NCI-H146 treated with DMSO at 0.1 percent for 48 hours (cell line): ENCODE data around the gene C1orf226.

Experiments used
- DNase-seq: peaks from one replicate; lab custom pipeline; 2025; ENCODE audit not compliant: unreplicated experiment; lab: John Stamatoyannopoulos, UW

Gene C1orf226

GRCh38 chr1:162365284-162366020, 16.1 kb upstream of the C1orf226 start:
- no peak for DNase-seq

GRCh38 chr1:162366149-162366548, 15.4 kb upstream of the C1orf226 start:
- no peak for DNase-seq

DNA sequence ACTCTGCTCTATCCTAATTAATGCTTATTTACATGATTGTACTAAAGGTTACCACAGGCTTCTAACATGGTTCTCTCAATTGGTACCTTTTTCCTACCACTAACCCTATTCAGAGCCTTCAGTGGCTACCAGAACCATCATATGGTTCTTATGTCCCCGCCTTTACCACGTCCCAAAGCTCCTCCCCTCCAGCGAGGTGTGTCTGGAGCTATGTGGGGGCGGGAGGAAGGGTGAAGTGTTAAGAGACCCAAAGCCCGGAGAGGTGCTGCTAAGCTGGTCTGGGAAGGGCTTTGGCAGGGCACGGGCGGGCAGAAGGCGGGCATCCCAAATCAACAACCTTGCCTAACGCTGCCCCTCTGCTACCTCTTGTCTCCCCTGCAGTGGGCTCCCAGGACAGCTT, 14.9 kb upstream of the C1orf226 start:
- DNase-seq, result no peak

DNA sequence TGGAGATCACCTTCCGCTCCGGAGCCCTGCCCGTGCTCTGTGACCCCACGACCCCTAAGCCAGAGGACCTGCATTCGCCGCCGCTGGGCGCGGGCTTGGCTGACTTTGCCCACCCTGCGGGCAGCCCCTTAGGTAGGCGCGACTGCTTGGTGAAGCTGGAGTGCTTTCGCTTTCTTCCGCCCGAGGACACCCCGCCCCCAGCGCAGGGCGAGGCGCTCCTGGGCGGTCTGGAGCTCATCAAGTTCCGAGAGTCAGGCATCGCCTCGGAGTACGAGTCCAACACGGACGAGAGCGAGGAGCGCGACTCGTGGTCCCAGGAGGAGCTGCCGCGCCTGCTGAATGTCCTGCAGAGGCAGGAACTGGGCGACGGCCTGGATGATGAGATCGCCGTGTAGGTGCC, 14.5 kb upstream of the C1orf226 start:
- DNase-seq, result no peak

DNA sequence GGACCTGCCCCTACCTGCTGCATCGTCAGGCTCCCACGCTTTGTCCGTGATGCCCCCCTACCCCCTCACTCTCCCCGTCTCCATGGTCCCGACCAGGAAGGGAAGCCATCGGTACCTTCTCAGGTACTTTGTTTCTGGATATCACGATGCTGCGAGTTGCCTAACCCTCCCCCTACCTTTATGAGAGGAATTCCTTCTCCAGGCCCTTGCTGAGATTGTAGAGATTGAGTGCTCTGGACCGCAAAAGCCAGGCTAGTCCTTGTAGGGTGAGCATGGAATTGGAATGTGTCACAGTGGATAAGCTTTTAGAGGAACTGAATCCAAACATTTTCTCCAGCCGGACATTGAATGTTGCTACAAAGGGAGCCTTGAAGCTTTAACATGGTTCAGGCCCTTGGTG, 13.8 kb upstream of the C1orf226 start:
- no peak for DNase-seq

DNA sequence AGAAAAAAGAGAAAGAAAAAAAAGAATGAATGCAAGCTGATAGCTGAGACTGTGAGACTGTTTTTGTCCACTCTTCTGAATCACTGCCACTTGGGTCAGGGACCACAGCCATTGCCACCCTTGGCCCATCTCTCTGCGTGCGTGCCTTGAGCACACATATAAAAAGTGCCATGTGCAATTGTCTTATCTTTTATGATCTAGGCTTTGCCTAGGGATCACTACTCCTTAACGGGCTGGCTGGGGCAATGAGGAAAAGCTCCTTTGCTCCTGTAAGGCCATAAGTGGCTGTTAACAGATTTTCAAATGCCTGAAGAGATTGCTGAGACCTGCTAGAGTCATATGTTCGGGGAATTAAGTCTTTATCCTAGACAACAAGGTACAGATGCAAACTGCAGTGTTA, 13.1 kb upstream of the C1orf226 start:
- no peak for DNase-seq

DNA sequence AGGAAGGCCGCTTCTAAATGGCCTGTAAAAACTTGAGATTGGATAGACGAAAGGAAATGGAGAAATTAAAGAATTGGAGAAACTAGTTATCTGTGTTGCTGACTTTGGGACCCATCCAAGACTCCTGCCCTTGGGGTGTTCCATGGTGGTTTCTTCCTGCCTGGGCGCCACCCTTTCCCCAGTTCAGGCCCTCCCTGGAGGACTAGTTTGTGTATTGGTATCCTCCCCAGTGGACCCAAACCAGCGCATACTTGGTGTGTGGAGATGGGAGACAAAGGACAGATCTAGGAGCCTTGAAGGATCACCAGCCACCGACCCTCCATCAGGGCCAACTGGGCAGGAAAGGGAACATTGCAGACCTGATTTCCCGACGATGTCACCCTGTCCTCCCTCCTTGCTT, 12.0 kb upstream of the C1orf226 start:
- no peak for DNase-seq

- no peak for DNase-seq
These were observed 11.4 kb upstream of the C1orf226 start for GRCh38 chr1:162370161-162370560.

DNA sequence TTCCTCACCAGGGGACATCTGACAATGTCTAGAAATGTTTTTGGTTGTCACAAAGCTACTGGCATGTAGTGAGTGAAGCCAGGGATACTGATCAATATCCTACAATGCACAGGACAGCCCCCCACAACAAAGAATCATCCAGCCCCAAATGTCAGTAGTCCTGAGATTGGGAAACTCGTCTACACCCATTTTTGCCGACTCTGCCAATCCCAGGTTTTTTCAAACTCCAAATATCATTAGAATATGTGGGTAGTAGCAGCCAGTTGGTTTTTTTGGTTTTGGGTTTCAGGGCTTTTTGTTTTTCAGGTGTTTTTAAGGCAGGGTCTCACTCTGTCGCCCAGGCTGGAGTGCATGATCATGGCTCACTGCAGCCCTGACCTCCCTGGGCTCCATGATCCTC, 10.8 kb upstream of the C1orf226 start:
- no peak for DNase-seq

- DNase-seq, result no peak
These were observed 9.9 kb upstream of the C1orf226 start for GRCh38 chr1:162371611-162372010.

DNA sequence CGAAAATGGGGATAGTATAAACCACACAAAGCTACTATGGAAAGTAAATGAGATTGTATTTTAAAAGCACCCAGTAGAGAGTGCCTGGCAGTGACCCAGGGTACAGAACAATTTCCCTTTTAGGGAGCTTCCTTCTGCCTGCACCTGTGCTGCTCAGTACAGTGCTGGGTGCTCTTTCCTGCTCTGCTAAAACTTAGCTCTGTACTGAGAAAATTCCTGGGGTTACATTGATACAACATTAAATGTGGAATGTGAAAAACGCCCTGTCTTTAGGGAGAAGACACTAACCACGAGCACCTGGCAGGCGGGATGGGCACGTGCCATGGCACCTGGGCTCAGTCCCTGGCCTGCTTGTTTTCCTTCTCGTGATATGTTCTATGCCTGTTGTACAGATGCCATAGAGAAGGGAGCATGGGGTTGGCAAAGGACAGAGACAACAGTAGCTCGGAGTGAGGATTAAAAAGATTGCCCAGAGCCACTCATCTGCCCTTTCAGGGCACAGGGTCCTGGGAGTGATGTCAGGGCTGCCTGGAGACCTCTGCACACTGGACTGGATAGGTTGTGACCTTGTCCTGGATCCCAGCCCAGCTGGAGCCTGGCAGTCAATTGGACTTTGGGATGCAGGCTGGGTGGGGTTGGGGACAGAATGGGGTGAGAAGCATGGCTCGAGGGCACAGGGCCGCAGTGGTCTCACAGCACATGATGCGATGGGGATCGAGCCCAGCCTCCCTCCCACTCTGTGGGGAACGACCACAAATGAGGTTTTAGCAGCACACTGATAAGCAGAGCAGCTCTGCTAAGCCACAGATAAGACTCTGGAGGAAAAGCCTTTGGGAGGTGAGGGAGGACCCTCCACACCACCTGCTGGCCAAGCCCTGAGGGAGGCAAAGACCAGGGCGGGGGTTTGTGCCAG, 9.1 kb upstream of the C1orf226 start:
- no peak for DNase-seq

- no peak for DNase-seq
These were observed 8.5 kb upstream of the C1orf226 start for GRCh38 chr1:162373072-162373427.

DNA sequence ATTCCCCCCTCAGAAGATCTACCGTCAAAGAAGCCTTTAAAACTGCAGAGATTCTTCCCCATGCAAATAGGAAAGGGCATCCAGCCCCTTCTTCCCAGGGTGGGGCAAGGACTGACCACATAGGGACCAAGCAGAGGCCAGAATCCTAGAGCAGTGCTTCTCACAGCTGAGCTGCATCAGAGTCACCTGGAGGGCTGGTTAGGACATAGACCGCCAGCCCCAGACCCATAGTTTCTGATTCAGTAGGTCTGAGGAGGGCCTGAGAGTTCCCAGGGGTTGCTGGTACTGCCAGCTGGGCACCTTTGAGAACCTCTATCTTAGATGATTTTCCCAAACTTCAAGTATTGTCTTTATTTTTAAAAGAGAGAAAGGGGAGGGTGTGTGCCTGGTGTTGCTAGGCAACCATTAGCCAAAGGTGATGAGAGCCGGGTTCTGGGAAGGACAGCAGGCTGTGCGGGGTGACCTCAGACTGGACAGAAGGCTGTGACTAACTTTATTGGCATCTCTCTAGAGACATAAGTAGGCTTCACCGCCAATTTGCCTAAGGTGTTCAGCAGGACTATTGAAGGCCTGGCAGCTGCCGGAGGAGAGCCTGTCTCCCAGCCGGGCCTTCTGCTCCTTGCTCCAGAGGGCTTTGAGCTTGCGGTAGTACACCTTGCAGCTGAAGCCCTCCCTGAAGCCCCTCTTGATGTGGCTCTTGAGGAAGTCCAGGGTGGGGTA, 7.8 kb upstream of the C1orf226 start:
- DNase-seq, result no peak

DNA sequence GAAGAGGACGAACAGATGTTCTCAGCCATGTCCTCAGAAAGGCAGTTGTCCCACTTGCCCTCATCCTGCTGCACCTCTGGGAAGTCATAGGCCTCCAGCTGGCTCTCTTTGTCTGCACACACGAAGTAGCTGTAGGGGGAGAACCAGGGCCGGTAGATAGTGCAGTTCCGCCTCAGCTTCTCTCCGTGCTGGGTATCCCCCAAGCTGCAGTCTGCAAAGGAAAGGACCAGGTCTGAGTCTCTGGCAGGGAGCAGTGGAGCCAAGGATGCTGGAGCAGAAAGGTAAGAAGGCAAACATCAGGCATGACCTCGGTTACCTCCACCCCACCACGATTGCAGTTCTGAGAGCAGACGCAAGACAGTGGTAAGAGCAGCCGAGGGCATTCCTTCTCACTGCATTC, 7.1 kb upstream of the C1orf226 start:
- no peak for DNase-seq

- DNase-seq, result no peak
These were observed 6.1 kb upstream of the C1orf226 start for GRCh38 chr1:162375463-162375862.

DNA sequence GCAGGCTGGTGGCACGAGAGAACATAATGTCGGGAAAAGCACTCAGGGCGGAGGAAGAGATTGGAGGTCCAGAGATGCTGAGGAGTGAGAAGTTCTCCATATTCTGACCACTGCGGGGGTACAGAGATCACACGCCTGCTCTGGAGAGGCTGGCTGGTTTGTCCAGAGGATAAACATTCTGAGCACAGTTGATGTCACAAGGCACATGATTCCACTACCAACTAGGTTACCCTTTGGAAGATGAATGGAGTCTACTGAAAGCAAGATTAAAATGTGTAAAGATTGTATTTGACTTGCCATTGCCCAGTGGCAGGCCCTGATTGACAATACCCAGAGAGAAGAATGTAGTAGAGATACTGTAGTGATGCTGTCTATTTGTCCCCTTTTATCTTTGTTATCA, 4.8 kb upstream of the C1orf226 start, which contains the start of gene SPATA46:
Gene SPATA46, minus strand, starts transcription at position 164 of the 400 bp plus-strand sequence. Its CDS starts 64 bp downstream, at position 100.
- no peak for DNase-seq

DNA sequence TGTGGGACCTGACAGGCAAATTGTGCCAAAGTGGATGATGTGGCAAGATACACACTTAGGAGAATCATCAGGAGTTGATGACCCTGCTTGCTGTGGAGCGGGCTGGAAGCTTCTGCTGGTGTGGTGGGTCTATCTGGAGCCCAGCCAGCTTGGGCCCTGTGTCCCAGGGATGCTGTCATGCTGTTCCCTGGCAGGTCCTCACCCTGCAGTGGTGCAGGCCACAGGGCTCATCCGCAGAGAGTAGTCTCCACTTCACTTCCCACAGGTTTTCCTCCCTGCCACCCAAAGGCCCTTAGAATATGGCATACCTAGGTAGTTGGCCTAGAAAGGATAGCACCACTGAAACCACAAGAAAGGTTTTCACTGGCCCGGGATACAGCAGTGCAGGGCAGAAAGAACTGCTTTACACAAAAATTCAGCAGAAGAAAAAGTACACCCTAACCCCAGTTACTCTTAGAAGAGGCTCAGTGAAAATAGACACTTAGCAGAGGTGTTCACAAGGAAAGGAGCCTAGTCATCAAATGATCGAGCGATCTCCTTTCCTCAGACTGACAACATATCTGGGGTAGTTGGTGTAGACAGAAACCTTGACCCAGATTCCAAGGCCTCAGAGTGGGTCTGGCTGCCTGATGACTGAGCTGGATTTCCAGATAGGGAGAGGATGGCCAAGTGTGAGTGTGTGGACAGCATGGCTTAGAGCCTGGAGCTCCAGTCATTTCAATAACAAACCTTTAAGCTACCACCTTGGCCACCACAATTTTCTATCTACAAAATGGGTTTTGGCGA, 1.3 kb upstream of the C1orf226 start:
- DNase-seq, result no peak

GRCh38 chr1:162381941-162382750, 618 bp downstream of the C1orf226 start:
- DNase-seq, result no peak

GRCh38 chr1:162383091-162383490, 1.6 kb downstream of the C1orf226 start:
- DNase-seq, result no peak

- DNase-seq, result no peak
These were observed 2.0 kb downstream of the C1orf226 start for GRCh38 chr1:162383516-162383915.
